Activated CD4-positive, alpha-beta T cell treated with anti-CD3 and anti-CD28 coated beads, Interleukin-2, amount 10 ng/mL, durations not matched to agents 7 days and 5 days (primary cell): ENCODE data around the gene ABCE1. TPM values are rescaled to one million over a fixed set of nuclear protein-coding genes. Genes with fewer than 3 reads are reported as not detected.

Experiments used
- CTCF ChIA-PET: fragments of 350-600 bp; sonication (Branson Sonifier 250); formaldehyde crosslinking; loops from one replicate; lab custom pipeline; 2021; ENCODE audit warnings: antibody characterized with exemption; lab: Charles Lee
- POLR2A ChIA-PET: fragments of 350-600 bp; sonication (Branson Sonifier 250); formaldehyde crosslinking; loops from one replicate; lab custom pipeline; 2021; ENCODE audit warnings: antibody characterized with exemption; lab: Charles Lee
- DNase-seq: peaks from one replicate; pipeline ENCODE4 v3.0.0-alpha.2; 2020
- H3K27ac Mint-ChIP-seq: one replicate; pipeline ENCODE4 v1.8.0; 2021; ENCODE audit warnings: mild to moderate bottlenecking, moderate library complexity, mixed read lengths
- H3K27me3 Mint-ChIP-seq: one replicate; pipeline ENCODE4 v1.8.0; 2021; ENCODE audit warnings: mixed read lengths
- H3K36me3 Mint-ChIP-seq: one replicate; pipeline ENCODE4 v1.8.0; 2021; ENCODE audit warnings: low read depth, mixed read lengths
- H3K4me1 Mint-ChIP-seq: one replicate; pipeline ENCODE4 v1.8.0; 2021; ENCODE audit warnings: mixed read lengths
- H3K4me3 Mint-ChIP-seq: one replicate; pipeline ENCODE4 v1.8.0; 2021; ENCODE audit warnings: mild to moderate bottlenecking, moderate library complexity, mixed read lengths
- H3K9me3 Mint-ChIP-seq: one replicate; pipeline ENCODE4 v1.8.0; 2021; ENCODE audit warnings: mixed read lengths
- total RNA-seq, 2 experiments: library from RNA; stranded (reverse); gene quantifications; one replicate each; pipeline ENCODE4 v1.2.3, GENCODE V29; 2021

Gene ABCE1
- total RNA-seq, 2 experiments from 2014 or later = 62.1 to 72.3 TPM

DNA sequence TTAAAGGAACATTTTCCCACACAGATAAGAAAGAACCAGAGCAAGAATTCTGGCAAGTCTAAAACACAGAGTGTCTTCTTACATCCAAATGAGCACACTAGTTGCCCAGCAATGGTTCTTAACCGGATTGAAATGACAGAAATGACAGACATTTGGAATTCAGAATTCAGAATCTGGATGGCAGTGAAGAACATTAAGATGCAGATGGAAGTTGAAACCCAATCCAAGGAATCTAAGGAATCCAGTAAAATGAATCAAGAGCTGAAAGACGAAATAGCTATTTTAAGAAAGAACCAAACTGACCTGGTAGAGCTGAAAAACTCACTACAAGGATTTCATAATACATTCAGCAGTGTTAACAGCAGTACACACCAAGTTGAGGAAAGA is 21.6 kb upstream of the ABCE1 start:
- H3K4me3 Mint-ChIP-seq = no peak overlapping the region
- POLR2A ChIA-PET = no interaction called here
- no peak for DNase-seq
- H3K9me3 Mint-ChIP-seq = peaks cover 17% of the 10 kb centered on the region
- H3K36me3 Mint-ChIP-seq = peaks cover 36% of the 10 kb centered on the region
- H3K27me3 Mint-ChIP-seq = no peaks in the 10 kb centered on the region
- peak overlapping the region; percentile 78 for H3K27ac Mint-ChIP-seq
- CTCF ChIA-PET = interaction anchor here (1.6 kb wide), 1 partner anchor 10 kb away, joined by 3 read pairs; no protein-coding TSS in a partner anchor
- peaks cover 27% of the 10 kb centered on the region for H3K4me1 Mint-ChIP-seq

DNA sequence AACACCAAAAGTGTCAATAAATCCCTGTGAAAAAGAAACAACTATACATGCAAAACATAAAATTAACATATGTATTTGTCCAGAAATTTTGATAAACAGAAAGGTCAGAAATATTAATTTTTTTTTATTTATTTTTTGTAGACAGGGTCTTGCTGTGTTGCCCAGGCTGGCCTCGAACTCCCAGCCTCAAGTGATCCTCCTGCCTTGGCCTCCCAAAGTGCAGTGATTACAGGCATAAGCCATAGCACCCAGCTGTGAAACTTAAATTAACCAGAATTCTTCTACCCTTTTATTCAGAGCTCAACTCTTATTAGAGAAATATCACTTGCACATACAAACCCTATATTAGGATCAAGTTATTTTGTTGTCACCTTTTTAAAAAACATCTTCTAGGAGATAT is 16.4 kb upstream of the ABCE1 start:
- H3K9me3 Mint-ChIP-seq = peaks cover 17% of the 10 kb centered on the region
- ChIA-PET POLR2A (no interaction called here), CTCF (no interaction called here)
- peaks cover 19% of the 10 kb centered on the region for H3K4me1 Mint-ChIP-seq
- no peaks in the 10 kb centered on the region for H3K27me3 Mint-ChIP-seq
- peaks cover 37% of the 10 kb centered on the region for H3K36me3 Mint-ChIP-seq
- H3K4me3 Mint-ChIP-seq = no peak overlapping the region
- no peak overlapping the region for H3K27ac Mint-ChIP-seq
- no peak for DNase-seq

DNA sequence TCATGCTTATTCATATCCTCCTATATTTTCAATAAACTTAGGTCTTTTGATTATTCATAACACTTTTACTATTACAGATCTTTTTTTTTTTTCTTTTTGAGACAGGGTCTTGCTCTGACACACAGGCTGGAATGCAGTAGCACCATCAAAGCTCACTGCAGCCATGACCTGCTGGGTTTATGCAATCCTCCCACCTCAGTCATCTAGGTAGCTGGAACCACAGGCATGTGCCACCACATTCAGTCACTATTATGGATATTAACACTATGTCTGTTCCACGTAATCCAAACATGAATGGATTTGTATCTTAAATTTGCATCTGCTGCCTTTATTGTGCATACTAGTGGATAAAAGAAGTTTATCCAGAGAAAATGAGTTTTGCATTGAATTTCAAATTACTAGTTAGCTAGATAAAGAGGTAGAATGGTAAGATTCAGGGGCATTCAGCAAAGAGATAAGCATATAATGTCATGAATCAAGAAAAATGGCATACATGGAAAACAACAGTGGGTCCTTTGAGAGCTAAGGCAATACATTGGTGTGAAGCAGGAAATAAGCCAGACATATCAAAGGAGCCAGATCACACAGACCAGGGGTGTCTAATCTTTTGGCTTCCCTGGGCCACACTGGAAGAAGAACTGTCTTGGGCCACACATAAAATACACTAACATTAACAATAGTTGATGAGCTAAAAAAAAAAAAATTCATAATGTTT is 14.1 kb upstream of the ABCE1 start:
- ChIA-PET CTCF (interaction anchor here (0.8 to 1.8 kb wide), 3 partner anchors 9 to 14 kb away, joined by 4 to 5 read pairs (median 4); partner anchors contain the start of genes ABCE1 and ANAPC10), POLR2A (interaction anchor here (0.6 to 0.7 kb wide), 3 partner anchors 433 to 855 kb away, joined by 3 to 9 read pairs (median 5); partner anchors contain the start of gene ZNF827)
- DNase-seq = no peak
- H3K4me1 Mint-ChIP-seq = peaks cover 15% of the 10 kb centered on the region
- H3K27ac Mint-ChIP-seq = no peak overlapping the region
- no peaks in the 10 kb centered on the region for H3K9me3 Mint-ChIP-seq
- H3K36me3 Mint-ChIP-seq = peaks cover 33% of the 10 kb centered on the region
- H3K4me3 Mint-ChIP-seq = no peak overlapping the region
- H3K27me3 Mint-ChIP-seq = no peaks in the 10 kb centered on the region

DNA sequence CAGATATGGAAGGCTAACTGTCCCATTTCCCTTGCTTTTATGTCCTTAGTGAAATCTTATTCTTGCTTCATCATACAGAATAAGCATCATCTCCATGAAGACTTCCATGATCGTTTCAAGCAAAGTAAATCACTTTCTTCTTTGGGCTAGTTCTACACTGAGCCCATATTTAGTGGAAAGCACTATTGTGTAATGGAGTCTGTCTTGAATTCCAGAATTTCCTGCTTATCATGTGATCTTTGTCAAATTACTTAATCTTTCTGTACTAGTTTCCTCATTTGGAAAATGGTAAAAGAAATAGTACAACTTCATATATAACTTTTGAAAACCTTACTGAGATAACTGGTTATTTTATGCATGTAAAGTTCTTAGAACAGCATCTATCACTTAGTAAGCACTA is 7.7 kb upstream of the ABCE1 start:
- POLR2A ChIA-PET = no interaction called here
- H3K4me1 Mint-ChIP-seq = peaks cover 26% of the 10 kb centered on the region
- H3K9me3 Mint-ChIP-seq = peaks cover 5% of the 10 kb centered on the region
- CTCF ChIA-PET = no interaction called here
- no peak overlapping the region for H3K27ac Mint-ChIP-seq
- H3K36me3 Mint-ChIP-seq = peaks cover 77% of the 10 kb centered on the region
- no peak overlapping the region for H3K4me3 Mint-ChIP-seq
- H3K27me3 Mint-ChIP-seq = no peaks in the 10 kb centered on the region
- DNase-seq = no peak

DNA sequence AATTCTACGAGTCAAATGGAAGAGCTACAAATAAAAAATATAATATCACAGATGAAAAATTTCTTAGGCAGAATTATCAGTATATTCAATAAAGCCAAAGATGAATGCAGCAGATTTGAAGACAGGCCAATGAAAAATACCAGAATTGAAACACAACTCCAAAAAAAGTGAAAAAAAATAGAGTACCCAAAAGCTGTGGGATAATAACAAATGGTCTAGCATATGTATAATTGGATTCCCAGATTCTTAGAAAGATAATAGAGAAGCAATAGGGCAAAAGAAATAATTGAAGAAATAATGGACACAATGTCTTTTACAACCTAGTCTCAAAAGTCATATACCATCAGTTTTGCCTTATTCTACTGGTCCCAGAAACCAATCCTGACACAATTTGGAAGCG is 4.5 kb upstream of the ABCE1 start:
- peaks cover 60% of the 10 kb centered on the region for H3K36me3 Mint-ChIP-seq

DNA sequence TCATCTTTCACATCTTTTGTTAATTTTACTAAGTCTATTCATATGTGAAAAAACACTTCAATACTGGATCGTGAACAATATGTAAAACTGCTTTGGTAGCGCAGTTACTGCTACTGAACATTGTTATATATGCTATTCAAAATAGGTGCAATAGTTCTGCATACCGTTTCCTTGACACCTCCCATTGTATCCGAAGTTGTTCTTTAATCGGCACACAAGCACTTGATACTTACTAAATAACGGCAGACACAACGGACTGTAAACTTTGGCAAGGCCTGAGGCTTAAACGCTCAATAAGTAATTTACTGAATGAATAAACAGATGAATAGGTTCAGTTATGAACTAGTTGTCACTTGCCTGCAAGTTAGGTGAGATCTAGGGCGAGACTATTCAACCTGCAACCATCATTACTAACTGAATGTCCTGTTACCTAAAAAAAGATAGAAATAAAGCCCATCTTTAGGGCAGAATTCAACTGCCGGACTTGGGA is 735 bp upstream of the ABCE1 start:
- DNase-seq = no peak
- POLR2A ChIA-PET = no interaction called here

More for the DNA sequence above, 4.5 kb upstream of the ABCE1 start:
- Mint-ChIP-seq H3K27ac (no peak overlapping the region), H3K4me3 (no peak overlapping the region), H3K27me3 (no peaks in the 10 kb centered on the region), H3K4me1 (peaks cover 29% of the 10 kb centered on the region), H3K9me3 (peaks cover 5% of the 10 kb centered on the region)
- no peak for DNase-seq
- POLR2A ChIA-PET = no interaction called here
- CTCF ChIA-PET = interaction anchor here (0.6 to 1.0 kb wide), 3 partner anchors 9 to 1571 kb away, joined by 3 to 4 read pairs (median 3); no protein-coding TSS in a partner anchor

DNA sequence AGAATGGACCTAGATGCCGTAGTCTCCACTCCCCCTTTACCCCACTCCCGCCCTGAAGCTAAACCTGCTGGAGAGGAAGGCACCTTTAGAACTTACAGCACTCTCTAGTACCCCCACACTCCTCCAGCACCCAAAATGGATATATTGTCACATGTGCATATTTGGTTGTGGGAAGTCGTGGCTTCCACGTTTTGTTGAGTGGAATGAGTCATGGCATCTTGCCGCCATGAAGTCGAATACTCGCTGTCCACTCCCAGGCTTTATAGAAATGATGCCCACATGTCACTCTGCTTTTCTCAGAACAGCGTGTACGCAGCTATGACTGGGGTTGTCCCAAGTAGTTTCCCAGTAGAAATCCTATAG is 545 bp downstream of the ABCE1 start:
- ChIA-PET POLR2A (no interaction called here), CTCF (interaction anchor here (0.9 to 3.0 kb wide), 6 partner anchors 11 to 79 kb away, joined by 3 to 13 read pairs (median 5); no protein-coding TSS in a partner anchor)
- H3K27ac Mint-ChIP-seq = peak overlapping the region; percentile 98
- peaks cover 2% of the 10 kb centered on the region for H3K9me3 Mint-ChIP-seq
- peak overlapping the region; percentile 94 for H3K4me3 Mint-ChIP-seq
- H3K27me3 Mint-ChIP-seq = no peaks in the 10 kb centered on the region
- peaks cover 27% of the 10 kb centered on the region for H3K4me1 Mint-ChIP-seq
- peak; percentile 43 for DNase-seq
- H3K36me3 Mint-ChIP-seq = peaks cover 22% of the 10 kb centered on the region

More for the DNA sequence above, 735 bp upstream of the ABCE1 start:
- peaks cover 35% of the 10 kb centered on the region for H3K36me3 Mint-ChIP-seq
- H3K4me3 Mint-ChIP-seq = peak overlapping the region; percentile 94
- peaks cover 33% of the 10 kb centered on the region for H3K4me1 Mint-ChIP-seq
- peak overlapping the region; percentile 98 for H3K27ac Mint-ChIP-seq
- H3K9me3 Mint-ChIP-seq = peaks cover 5% of the 10 kb centered on the region
- CTCF ChIA-PET = interaction anchor here (0.6 to 2.4 kb wide), 4 partner anchors 15 to 167 kb away, joined by 4 to 13 read pairs (median 6); no protein-coding TSS in a partner anchor
- H3K27me3 Mint-ChIP-seq = no peaks in the 10 kb centered on the region

DNA sequence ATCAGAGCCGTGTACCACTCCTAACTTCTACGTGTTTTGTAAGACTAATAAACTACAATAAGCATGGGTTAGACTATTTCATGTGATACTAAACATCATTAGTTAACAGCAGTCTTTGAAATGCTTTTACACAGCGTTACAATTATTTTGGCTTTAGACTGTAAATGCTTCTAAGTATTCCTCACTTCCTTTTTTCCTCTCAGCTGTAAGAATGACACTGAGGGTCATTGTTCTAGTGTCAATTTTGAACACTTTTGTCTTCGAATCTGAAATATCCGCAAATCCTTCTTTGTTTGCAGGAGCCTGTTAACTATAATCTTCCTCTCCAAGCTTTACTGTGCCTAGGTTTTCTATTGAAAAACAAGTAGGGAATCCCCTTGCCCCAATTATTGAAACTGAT is 1.5 kb downstream of the ABCE1 start:
- peaks cover 2% of the 10 kb centered on the region for H3K9me3 Mint-ChIP-seq
- peaks cover 25% of the 10 kb centered on the region for H3K4me1 Mint-ChIP-seq
- POLR2A ChIA-PET = no interaction called here
- peak overlapping the region; percentile 98 for H3K27ac Mint-ChIP-seq
- CTCF ChIA-PET = interaction anchor here (2.3 to 3.0 kb wide), 3 partner anchors 13 to 78 kb away, joined by 5 to 13 read pairs (median 11); no protein-coding TSS in a partner anchor
- H3K27me3 Mint-ChIP-seq = no peaks in the 10 kb centered on the region
- peak overlapping the region; percentile 94 for H3K4me3 Mint-ChIP-seq
- peaks cover 12% of the 10 kb centered on the region for H3K36me3 Mint-ChIP-seq
- DNase-seq = no peak

DNA sequence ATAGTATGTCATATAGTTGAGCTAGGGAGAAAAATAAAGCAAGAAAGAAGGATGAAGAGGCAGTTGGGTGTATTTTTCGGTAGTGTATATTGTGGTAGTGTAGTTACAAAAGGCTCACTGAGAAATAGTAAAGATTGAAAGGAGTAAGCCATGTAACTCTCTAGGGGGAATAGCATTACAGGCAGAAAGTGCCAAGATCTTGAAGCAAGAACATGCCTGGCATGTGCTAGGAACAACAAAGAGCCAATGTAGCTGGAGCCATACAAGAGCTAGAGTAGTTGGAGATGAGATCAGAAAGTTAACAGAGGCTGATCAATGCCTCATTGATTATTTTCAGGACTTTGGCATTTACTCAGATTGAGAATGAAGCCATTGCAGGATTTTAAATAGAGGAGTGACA is 3.0 kb downstream of the ABCE1 start:
- no peaks in the 10 kb centered on the region for H3K27me3 Mint-ChIP-seq
- H3K4me3 Mint-ChIP-seq = no peak overlapping the region
- H3K9me3 Mint-ChIP-seq = no peaks in the 10 kb centered on the region
- H3K27ac Mint-ChIP-seq = no peak overlapping the region
- no peak for DNase-seq
- CTCF ChIA-PET = interaction anchor here (1.1 to 3.0 kb wide), 3 partner anchors 11 to 59 kb away, joined by 4 to 14 read pairs (median 11); no protein-coding TSS in a partner anchor
- POLR2A ChIA-PET = no interaction called here
- peaks cover 18% of the 10 kb centered on the region for H3K4me1 Mint-ChIP-seq
- H3K36me3 Mint-ChIP-seq = peaks cover 7% of the 10 kb centered on the region

DNA sequence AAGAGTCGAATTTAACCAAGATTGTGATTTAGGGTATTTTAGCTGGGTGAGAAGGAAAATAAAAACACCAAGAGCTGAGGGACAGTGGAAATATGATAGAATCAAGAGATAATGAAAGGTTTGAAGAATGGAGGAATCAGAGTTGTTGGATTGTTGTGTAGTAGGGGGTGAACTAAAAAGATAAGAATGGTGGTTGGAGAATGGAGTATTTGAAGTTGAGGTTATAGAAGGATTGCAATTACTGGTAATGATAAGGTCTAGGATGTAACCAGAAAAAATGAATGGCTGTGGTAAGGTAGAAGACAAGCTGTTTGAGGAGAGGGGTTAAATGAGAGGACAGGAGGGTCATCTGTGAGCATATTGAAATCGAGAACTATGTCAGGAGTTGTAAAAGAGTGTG is 4.5 kb downstream of the ABCE1 start:
- CTCF ChIA-PET = interaction anchor here (0.6 to 2.7 kb wide), 2 partner anchors 10 to 77 kb away, joined by 4 to 14 read pairs; no protein-coding TSS in a partner anchor

DNA sequence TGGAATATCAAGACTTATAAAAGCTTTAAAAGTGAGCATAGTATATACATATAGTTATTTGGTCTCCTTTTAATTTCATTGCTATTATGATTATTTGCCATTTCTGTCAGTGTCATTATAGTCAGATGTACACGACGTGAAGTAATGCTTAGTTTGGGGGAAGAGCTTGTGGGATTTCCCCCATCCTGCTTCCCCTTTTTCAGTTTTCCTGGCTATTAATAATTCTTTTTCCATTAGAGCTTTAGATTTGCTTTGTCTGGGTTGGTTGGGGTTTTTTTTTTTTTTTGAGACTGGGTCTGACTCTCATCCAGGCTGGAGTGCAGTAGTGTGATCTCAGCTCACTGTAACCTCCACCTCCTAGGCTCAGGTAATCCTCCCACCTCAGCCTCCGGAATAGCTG is 5.4 kb downstream of the ABCE1 start:
- H3K9me3 Mint-ChIP-seq = no peaks in the 10 kb centered on the region
- peaks cover 20% of the 10 kb centered on the region for H3K36me3 Mint-ChIP-seq
- DNase-seq = no peak
- peaks cover 11% of the 10 kb centered on the region for H3K4me1 Mint-ChIP-seq
- no peaks in the 10 kb centered on the region for H3K27me3 Mint-ChIP-seq
- ChIA-PET POLR2A (interaction anchor here (1.0 kb wide), 1 partner anchor 74 kb away, joined by 3 read pairs; no protein-coding TSS in a partner anchor), CTCF (interaction anchor here (0.7 to 1.8 kb wide), 2 partner anchors 10 to 546 kb away, joined by 3 read pairs; no protein-coding TSS in a partner anchor)
- H3K27ac Mint-ChIP-seq = peak overlapping the region; percentile 60
- H3K4me3 Mint-ChIP-seq = no peak overlapping the region

More for the DNA sequence above, 4.5 kb downstream of the ABCE1 start:
- Mint-ChIP-seq H3K4me1 (peaks cover 11% of the 10 kb centered on the region), H3K27ac (no peak overlapping the region), H3K4me3 (no peak overlapping the region), H3K27me3 (no peaks in the 10 kb centered on the region), H3K36me3 (peaks cover 15% of the 10 kb centered on the region), H3K9me3 (no peaks in the 10 kb centered on the region)
- POLR2A ChIA-PET = no interaction called here
- no peak for DNase-seq

DNA sequence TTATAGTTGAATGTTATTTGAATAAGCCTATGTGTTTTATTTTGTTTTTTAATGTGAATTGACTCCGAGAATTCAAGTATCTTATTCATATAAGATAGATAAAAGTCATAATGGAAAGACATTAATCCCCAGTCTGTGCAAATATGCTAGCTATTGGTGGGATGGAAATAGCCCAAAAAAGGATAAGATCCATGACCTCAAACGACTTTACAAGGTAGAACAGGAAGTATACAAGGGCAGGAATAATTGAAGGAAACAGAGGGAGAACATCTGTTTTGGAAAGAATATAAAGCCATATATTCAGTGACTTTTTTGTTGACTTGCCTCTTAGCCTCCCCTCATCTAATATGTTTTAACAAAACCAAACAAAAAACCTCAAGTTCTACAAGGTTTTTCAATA is 9.0 kb downstream of the ABCE1 start:
- POLR2A ChIA-PET = no interaction called here

DNA sequence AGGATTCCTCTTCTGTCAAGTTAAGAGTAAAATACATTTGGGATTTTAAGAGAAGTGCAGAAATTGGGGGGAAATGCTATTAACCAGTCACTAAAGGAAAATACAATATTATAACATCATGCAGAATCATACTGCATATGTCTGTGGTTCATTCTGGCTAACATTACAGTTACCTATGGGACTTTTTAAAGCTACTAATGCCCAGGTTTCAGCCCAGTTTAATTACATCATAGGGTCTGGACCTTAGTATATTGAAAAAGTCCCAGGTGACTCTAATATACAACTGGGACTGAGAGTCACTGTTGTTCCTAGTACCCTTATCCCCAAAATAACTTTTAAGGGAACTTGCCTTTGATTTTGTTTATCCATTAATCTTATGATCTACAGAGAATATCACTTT is 10.0 kb downstream of the ABCE1 start:
- H3K4me3 Mint-ChIP-seq = no peak overlapping the region
- ChIA-PET POLR2A (no interaction called here), CTCF (interaction anchor here (1.3 kb wide), 1 partner anchor 16 kb away, joined by 3 read pairs; no protein-coding TSS in a partner anchor)
- no peak overlapping the region for H3K27ac Mint-ChIP-seq
- H3K4me1 Mint-ChIP-seq = no peaks in the 10 kb centered on the region
- H3K9me3 Mint-ChIP-seq = no peaks in the 10 kb centered on the region
- H3K36me3 Mint-ChIP-seq = peaks cover 42% of the 10 kb centered on the region
- no peak for DNase-seq
- H3K27me3 Mint-ChIP-seq = no peaks in the 10 kb centered on the region

More for the DNA sequence above, 9.0 kb downstream of the ABCE1 start:
- H3K4me3 Mint-ChIP-seq = no peak overlapping the region
- no peak for DNase-seq
- H3K4me1 Mint-ChIP-seq = no peaks in the 10 kb centered on the region
- CTCF ChIA-PET = interaction anchor here (0.9 kb wide), 1 partner anchor 8 kb away, joined by 3 read pairs; no protein-coding TSS in a partner anchor
- no peak overlapping the region for H3K27ac Mint-ChIP-seq
- no peaks in the 10 kb centered on the region for H3K9me3 Mint-ChIP-seq
- no peaks in the 10 kb centered on the region for H3K27me3 Mint-ChIP-seq
- peaks cover 34% of the 10 kb centered on the region for H3K36me3 Mint-ChIP-seq
